NT2/D1 (cell line): ENCODE data around the gene INVS.

Experiments used
- SUZ12 ChIP-seq: IDR thresholded peaks from 2 replicates; pipeline ENCODE4 v1.6.1; 2011; ENCODE audit not compliant: insufficient read length, insufficient read depth; ENCODE audit errors: extremely low read depth
- YY1 ChIP-seq: IDR thresholded peaks from 2 replicates; pipeline ENCODE4 v1.6.1; 2011; ENCODE audit not compliant: insufficient read length, insufficient read depth
- ZNF274 ChIP-seq: IDR thresholded peaks from 2 replicates; pipeline ENCODE4 v1.6.1; 2011; ENCODE audit warnings: mild to moderate bottlenecking, low read depth, low read length

GRCh38 chr9:100087218-100087617, 11.8 kb upstream of the INVS start:
- TF ChIP-seq ZNF274 (no peak), YY1 (no peak), SUZ12 (no peak)
